Kidney (tissue), 14 donors: ENCODE data around the gene NFKBIA. TPM values are rescaled to one million over a fixed set of nuclear protein-coding genes. Genes with fewer than 3 reads are reported as not detected.

Experiments used
- DNase-seq, 5 donors: peaks; one replicate each; pipeline ENCODE4 v3.0.0-alpha.2; 2013 to 2020
- FAIRE-seq: peaks from 2 replicates; lab custom pipeline; 2012; peaks lifted over from hg19 to GRCh38; lab: Jason Lieb, UNC
- H3K27ac ChIP-seq, 2 donors: one replicate each; pipeline ENCODE4 v1.7.0; 2013; ENCODE audit warnings: low read depth in 2 of 2, low read length in 2 of 2, inconsistent platforms in 1 of 2
- H3K27me3 ChIP-seq: one replicate; pipeline ENCODE4 v1.7.1; 2013; ENCODE audit warnings: low read length, inconsistent platforms; ENCODE audit not compliant: control insufficient read depth, insufficient read depth
- H3K36me3 ChIP-seq, 3 donors: one replicate each; pipeline versions ENCODE4 v1.7.0 to v1.7.1; 2013; ENCODE audit warnings: low read length in 3 of 3, control low read depth in 1 of 3, inconsistent platforms in 1 of 3; ENCODE audit not compliant: insufficient read depth in 3 of 3, control insufficient read depth in 2 of 3
- H3K4me1 ChIP-seq, 3 donors: one replicate each; pipeline versions ENCODE4 v1.7.0 to v1.7.1; 2013; ENCODE audit warnings: low read length in 3 of 3, inconsistent platforms in 1 of 3, low read depth in 1 of 3; ENCODE audit not compliant: control insufficient read depth in 2 of 3, insufficient read depth in 2 of 3
- H3K4me3 ChIP-seq, 3 donors: one replicate each; pipeline versions ENCODE4 v1.7.0 to v1.8.1; 2013; ENCODE audit warnings: low read length in 3 of 3, control low read depth in 1 of 3, inconsistent platforms in 1 of 3
- H3K9ac ChIP-seq, 3 donors: one replicate each; pipeline versions ENCODE4 v1.7.0 to v1.7.1; 2013; ENCODE audit warnings: low read length in 3 of 3, control low read depth in 1 of 3, inconsistent platforms in 1 of 3
- H3K9me3 ChIP-seq, 3 donors: one replicate each; pipeline versions ENCODE4 v1.7.0 to v1.7.1; 2013; ENCODE audit warnings: low read length in 3 of 3, control low read depth in 1 of 3, inconsistent platforms in 1 of 3; ENCODE audit not compliant: control insufficient read depth in 2 of 3, insufficient read depth in 1 of 3
- CTCF ChIP-seq: IDR thresholded peaks from 3 replicates; pipeline ENCODE4 v1.5.1; 2012; ENCODE audit warnings: mild to moderate bottlenecking, moderate library complexity, borderline replicate concordance; ENCODE audit not compliant: insufficient read depth; ENCODE audit errors: extremely low read depth
- intact Hi-C: fragments of 100-400 bp; cut with DNase I; formaldehyde crosslinking; loops from one replicate; pipeline ENCODE4 v1.11.1; 2022
- polyA plus RNA-seq: library from polyadenylated mRNA; stranded (reverse); fragments of 350-450 nt; fragmentation: Illumina TruSeq; extraction: RNeasy Lipid Tissue Mini Kit (QIAGEN cat#74804); gene quantifications from one replicate; pipeline ENCODE4 v1.2.3, GENCODE V29; 2014; ENCODE audit warnings: low read depth, low replicate concordance; ENCODE audit not compliant: insufficient read depth
- total RNA-seq: library from RNA; stranded (reverse); fragmentation: NEBNext Ultra II Directional; extraction: Animal tissue kit (Norgen Biotek cat#: 25700); gene quantifications from one replicate; pipeline ENCODE4 v1.2.1, GENCODE V29; 2021
- donor health status: control.
- donor health status: control.
- donor health status: control.
- donor health status: control.
- donor health status: control.
- donor health status: DM: yes; HTN: yes; CAD: no.
- donor health status: Normal renal cell carcinoma (clear cell type).

The NFKBIA gene
- total and polyA plus RNA-seq, 2 donors from 2014 or later: 131 to 171 TPM

GRCh38 chr14:35368139-35368460 is 36.4 kb downstream of the NFKBIA start:
- H3K36me3 ChIP-seq: no peaks in the 10 kb centered on the region
- H3K4me1 ChIP-seq: peaks cover 0 to 31% (median 28%) of the 10 kb centered on the region in 3 donors
- no peak for TF ChIP-seq CTCF
- FAIRE-seq: no peak
- intact Hi-C loops: no loop called here
- DNase-seq: peak in 1 of 5 donors; percentile 40
- H3K4me3 ChIP-seq: no peak overlapping the region
- peaks cover 0 to 4% (median 0%) of the 10 kb centered on the region in 3 donors for H3K9me3 ChIP-seq
- no peak overlapping the region for H3K9ac ChIP-seq
- peak overlapping the region; percentile 59 for H3K27ac ChIP-seq
- H3K27me3 ChIP-seq: no peaks in the 10 kb centered on the region

- H3K9me3 ChIP-seq: peaks cover 0 to 4% (median 0%) of the 10 kb centered on the region in 3 donors
Observed at GRCh38 chr14:35367056-35367372, 37.5 kb downstream of the NFKBIA start.

GRCh38 chr14:35366521-35366976 is 38.0 kb downstream of the NFKBIA start:
- Histone ChIP-seq H3K36me3 (no peaks in the 10 kb centered on the region), H3K9ac (no peak overlapping the region), H3K4me3 (no peak overlapping the region), H3K9me3 (peaks cover 0 to 4% (median 0%) of the 10 kb centered on the region in 3 donors), H3K27ac (peak overlapping the region; percentile 76), H3K27me3 (no peaks in the 10 kb centered on the region), H3K4me1 (peaks cover 0 to 32% (median 31%) of the 10 kb centered on the region in 3 donors)
- no peak for TF ChIP-seq CTCF
- intact Hi-C loops: no loop called here
- peak in 1 of 5 donors; percentile 62 for DNase-seq
- no peak for FAIRE-seq

More at GRCh38 chr14:35367056-35367372, 37.5 kb downstream of the NFKBIA start:
- H3K27me3 ChIP-seq: no peaks in the 10 kb centered on the region
- H3K9ac ChIP-seq: peak overlapping the region in 1 of 3 donors; percentile 62
- no peak for TF ChIP-seq CTCF
- intact Hi-C loops: no loop called here
- H3K27ac ChIP-seq: peak overlapping the region; percentile 76
- H3K36me3 ChIP-seq: no peaks in the 10 kb centered on the region
- FAIRE-seq (no peak), DNase-seq (no peak)
- no peak overlapping the region for H3K4me3 ChIP-seq
- peaks cover 0 to 32% (median 31%) of the 10 kb centered on the region in 3 donors for H3K4me1 ChIP-seq

GRCh38 chr14:35366056-35366451 is 38.5 kb downstream of the NFKBIA start:
- Histone ChIP-seq H3K27ac (peak overlapping the region; percentile 30 to 76), H3K4me1 (peaks cover 0 to 32% (median 31%) of the 10 kb centered on the region in 3 donors), H3K4me3 (no peak overlapping the region), H3K27me3 (no peaks in the 10 kb centered on the region), H3K36me3 (no peaks in the 10 kb centered on the region), H3K9ac (no peak overlapping the region), H3K9me3 (peaks cover 0 to under 1% (median 0%) of the 10 kb centered on the region in 3 donors)
- intact Hi-C loops: no loop called here
- no peak for FAIRE-seq
- DNase-seq: peak in 1 of 5 donors; percentile 83
- no peak for TF ChIP-seq CTCF
